Measurements from ENCODE around the gene SPACA4. TPM values are rescaled to one million over a fixed set of nuclear protein-coding genes. Genes with fewer than 3 reads are reported as not detected.

Gene SPACA4
- total RNA-seq, 4 donors from 2014 or later = 0.67 TPM; not detected in 3

GRCh38 chr19:48603449-48603848 is 3.1 kb upstream of the SPACA4 start:
- TF ChIP-seq, protein P1, sequence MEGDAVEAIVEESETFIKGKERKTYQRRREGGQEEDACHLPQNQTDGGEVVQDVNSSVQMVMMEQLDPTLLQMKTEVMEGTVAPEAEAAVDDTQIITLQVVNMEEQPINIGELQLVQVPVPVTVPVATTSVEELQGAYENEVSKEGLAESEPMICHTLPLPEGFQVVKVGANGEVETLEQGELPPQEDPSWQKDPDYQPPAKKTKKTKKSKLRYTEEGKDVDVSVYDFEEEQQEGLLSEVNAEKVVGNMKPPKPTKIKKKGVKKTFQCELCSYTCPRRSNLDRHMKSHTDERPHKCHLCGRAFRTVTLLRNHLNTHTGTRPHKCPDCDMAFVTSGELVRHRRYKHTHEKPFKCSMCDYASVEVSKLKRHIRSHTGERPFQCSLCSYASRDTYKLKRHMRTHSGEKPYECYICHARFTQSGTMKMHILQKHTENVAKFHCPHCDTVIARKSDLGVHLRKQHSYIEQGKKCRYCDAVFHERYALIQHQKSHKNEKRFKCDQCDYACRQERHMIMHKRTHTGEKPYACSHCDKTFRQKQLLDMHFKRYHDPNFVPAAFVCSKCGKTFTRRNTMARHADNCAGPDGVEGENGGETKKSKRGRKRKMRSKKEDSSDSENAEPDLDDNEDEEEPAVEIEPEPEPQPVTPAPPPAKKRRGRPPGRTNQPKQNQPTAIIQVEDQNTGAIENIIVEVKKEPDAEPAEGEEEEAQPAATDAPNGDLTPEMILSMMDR (IDR thresholded peaks at IDR 0.05) = no peak
- TF ChIP-seq POLR2A (IDR thresholded peaks at IDR 0.05) = no peak
- no peak overlapping the region for H3K4me3 ChIP-seq (replicated peaks in 1 of 3)
- no peak for DNase-seq
- intact Hi-C loops (cut with DNase I) = no loop called here
- H3K27ac ChIP-seq = no peak overlapping the region
- H3K4me1 ChIP-seq = no peaks in the 10 kb centered on the region
- H3K36me3 ChIP-seq = no peaks in the 10 kb centered on the region
- no peaks in the 10 kb centered on the region for H3K9me3 ChIP-seq
- no peaks in the 10 kb centered on the region for H3K27me3 ChIP-seq
- 87 to 98% methylated on average over 22 to 34 of the region's 39 CpGs for WGBS, 2 donors

DNA sequence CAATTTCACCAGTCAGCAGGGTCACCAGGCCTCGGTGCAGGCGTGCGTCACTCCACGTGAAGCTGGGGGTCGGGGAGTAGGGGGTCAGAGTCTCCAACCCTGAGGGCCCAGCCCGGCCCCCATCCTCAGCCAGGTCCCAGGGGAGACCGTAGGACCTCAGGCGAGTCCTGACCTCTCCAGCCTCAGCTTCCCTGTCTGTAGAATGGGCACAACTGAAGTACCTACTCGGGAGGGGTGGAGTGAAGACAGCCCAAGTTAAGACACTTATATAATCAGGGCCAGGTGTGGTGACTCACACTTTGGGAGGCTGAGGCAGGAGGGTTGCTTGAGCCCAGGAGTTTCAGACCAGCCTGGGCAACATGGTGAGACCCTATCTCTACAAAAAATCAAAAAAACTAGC is 2.7 kb upstream of the SPACA4 start:
- TF ChIP-seq POLR2A (IDR thresholded peaks at IDR 0.05) = no peak
- TF ChIP-seq, protein P1 (IDR thresholded peaks at IDR 0.05) = no peak
- WGBS, 2 donors = 87 to 89% methylated on average over 7 to 9 of the region's 9 CpGs
- H3K9me3 ChIP-seq = no peaks in the 10 kb centered on the region
- intact Hi-C loops (cut with DNase I) = no loop called here
- no peaks in the 10 kb centered on the region for H3K27me3 ChIP-seq
- no peaks in the 10 kb centered on the region for H3K36me3 ChIP-seq
- no peak for DNase-seq
- H3K27ac ChIP-seq = no peak overlapping the region
- no peak overlapping the region for H3K4me3 ChIP-seq (replicated peaks in 1 of 3)
- no peaks in the 10 kb centered on the region for H3K4me1 ChIP-seq

DNA sequence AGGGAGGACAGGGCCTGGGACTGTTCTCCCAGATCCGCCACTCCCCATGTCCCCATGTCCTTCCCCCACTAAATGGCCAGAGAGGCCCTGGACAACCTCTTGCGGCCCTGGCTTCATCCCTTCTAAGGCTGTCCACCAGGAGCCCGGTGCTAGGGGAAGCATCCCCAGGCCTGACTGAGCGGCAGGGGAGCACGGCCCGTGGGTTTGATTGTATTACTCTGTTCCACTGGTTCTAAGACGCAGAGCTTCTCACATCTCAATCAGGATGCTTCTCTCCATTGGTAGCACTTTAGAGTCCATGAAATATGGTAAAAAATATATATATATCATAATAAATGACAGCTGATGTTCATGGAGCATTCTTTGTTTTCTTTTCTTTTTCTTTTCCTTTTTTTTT is 815 bp downstream of the SPACA4 start:
- H3K27ac ChIP-seq = no peak overlapping the region
- TF ChIP-seq, protein P1 (IDR thresholded peaks at IDR 0.05) = no peak
- no peak for TF ChIP-seq POLR2A (IDR thresholded peaks at IDR 0.05)
- H3K36me3 ChIP-seq = no peaks in the 10 kb centered on the region
- 79 to 93% methylated on average over 7 of the region's 7 CpGs for WGBS, 2 donors
- H3K4me1 ChIP-seq = no peaks in the 10 kb centered on the region
- intact Hi-C loops (cut with DNase I) = no loop called here
- H3K27me3 ChIP-seq = no peaks in the 10 kb centered on the region
- H3K9me3 ChIP-seq = no peaks in the 10 kb centered on the region
- H3K4me3 ChIP-seq (replicated peaks in 1 of 3) = no peak overlapping the region
- no peak for DNase-seq

- whole genome bisulfite sequencing, 2 donors = 21 to 28% methylated on average over 9 of the region's 9 CpGs
- intact Hi-C loops (cut with DNase I) = no loop called here
- Histone ChIP-seq H3K27ac (no peak overlapping the region), H3K4me1 (no peaks in the 10 kb centered on the region), H3K36me3 (no peaks in the 10 kb centered on the region), H3K27me3 (no peaks in the 10 kb centered on the region), H3K4me3 (replicated peaks in 1 of 3) (no peak overlapping the region), H3K9me3 (no peaks in the 10 kb centered on the region)
- no peak for TF ChIP-seq POLR2A (IDR thresholded peaks at IDR 0.05)
- TF ChIP-seq, protein P1 (IDR thresholded peaks at IDR 0.05) = peak in 1 of 6 experiments; percentile 26
- no peak for DNase-seq
Observed at GRCh38 chr19:48608798-48609263, 2.3 kb downstream of the SPACA4 start.

DNA sequence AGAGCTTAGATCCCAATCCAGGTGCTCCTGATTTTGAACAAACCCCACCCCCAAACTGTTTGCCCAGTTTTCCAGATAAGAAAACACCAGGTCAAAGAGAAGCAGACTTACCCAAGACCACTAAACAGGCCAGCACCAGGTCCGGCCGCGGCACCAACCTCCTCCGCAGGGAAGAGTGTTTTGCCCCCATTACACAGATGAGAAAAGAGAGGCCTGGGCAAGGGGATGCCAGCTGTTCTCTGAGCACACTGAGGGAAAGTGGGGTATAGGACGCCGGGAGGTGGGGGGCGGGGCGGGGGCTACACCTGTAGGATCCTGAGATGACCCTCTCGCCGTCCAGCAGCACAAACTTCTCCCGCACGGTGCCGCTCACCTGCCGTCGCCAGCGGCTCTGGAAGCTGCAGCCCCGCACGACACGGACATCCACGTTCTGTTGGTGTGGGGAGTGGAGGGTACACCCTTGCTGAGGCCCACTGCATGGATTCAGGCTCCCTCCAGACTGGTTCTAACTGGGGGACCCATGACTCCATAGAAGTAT is 3.1 kb downstream of the SPACA4 start:
- WGBS, 2 donors = 92 to 96% methylated on average over 16 to 20 of the region's 20 CpGs
- no peak for TF ChIP-seq POLR2A (IDR thresholded peaks at IDR 0.05)
- TF ChIP-seq, protein P1 (IDR thresholded peaks at IDR 0.05) = no peak
- H3K4me3 ChIP-seq (replicated peaks in 1 of 3) = no peak overlapping the region
- no peaks in the 10 kb centered on the region for H3K9me3 ChIP-seq
- intact Hi-C loops (cut with DNase I) = no loop called here
- no peaks in the 10 kb centered on the region for H3K27me3 ChIP-seq
- H3K4me1 ChIP-seq = no peaks in the 10 kb centered on the region
- no peak overlapping the region for H3K27ac ChIP-seq
- no peak for DNase-seq
- peaks cover under 1% of the 10 kb centered on the region in 2 donors for H3K36me3 ChIP-seq
